AG04449 (cell line): ENCODE results near the gene PSORS1C2.

ENCODE experiments used
- CTCF ChIA-PET: fragments of 350-600 bp; formaldehyde crosslinking; extraction: SDS; loops from one replicate; lab custom pipeline; 2021; ENCODE audit warnings: antibody characterized with exemption; lab: Yijun Ruan, JAX
- POLR2A ChIA-PET: fragments of 400-600, 350-600 bp; formaldehyde crosslinking; extraction: SDS; loops from one replicate; lab custom pipeline; 2020; ENCODE audit warnings: antibody characterized with exemption, inconsistent platforms; lab: Yijun Ruan, JAX
- DNase-seq: peaks from one replicate; pipeline ENCODE4 v3.0.0-alpha.2; 2010; ENCODE audit warnings: low read depth, low spot score
- H3K4me3 ChIP-seq: 2 replicates; pipeline ENCODE4 v1.5.1; 2011; ENCODE audit warnings: low read depth, mild to moderate bottlenecking, control low read depth, low read length
- CTCF ChIP-seq: IDR thresholded peaks from one replicate; pipeline ENCODE4 v1.5.1; 2011; ENCODE audit warnings: mild to moderate bottlenecking, moderate library complexity, low read length, control low read depth, inconsistent platforms; ENCODE audit not compliant: insufficient read depth; ENCODE audit errors: missing control alignments

The PSORS1C2 gene

GRCh38 chr6:31103136-31103535, 35.7 kb downstream of the PSORS1C2 start:
- DNase-seq, result no peak
- ChIA-PET POLR2A (no interaction called here), CTCF (interaction anchor here (1.0 to 2.8 kb wide), 5 partner anchors 13 to 188 kb away, joined by 3 to 12 read pairs (median 4); no protein-coding TSS in a partner anchor)
- H3K4me3 ChIP-seq, result no peak overlapping the region
- no peak for TF ChIP-seq CTCF

GRCh38 chr6:31098449-31098938, 40.4 kb downstream of the PSORS1C2 start:
- no peak overlapping the region for H3K4me3 ChIP-seq
- ChIA-PET POLR2A (no interaction called here), CTCF (interaction anchor here (4.7 kb wide), 1 partner anchor 12 kb away, joined by 36 read pairs; no protein-coding TSS in a partner anchor)
- no peak for TF ChIP-seq CTCF
- DNase-seq, result no peak

GRCh38 chr6:31096656-31097055, 42.2 kb downstream of the PSORS1C2 start:
- no peak for TF ChIP-seq CTCF
- POLR2A ChIA-PET, result no interaction called here
- H3K4me3 ChIP-seq, result no peak overlapping the region
- no peak for DNase-seq
- CTCF ChIA-PET, result interaction anchor here (1.0 to 4.7 kb wide), 6 partner anchors 10 to 31 kb away, joined by 3 to 36 read pairs (median 6); no protein-coding TSS in a partner anchor

GRCh38 chr6:31096215-31096614, 42.7 kb downstream of the PSORS1C2 start:
- no peak overlapping the region for H3K4me3 ChIP-seq
- CTCF ChIA-PET, result interaction anchor here (1.0 to 4.7 kb wide), 6 partner anchors 9 to 31 kb away, joined by 3 to 36 read pairs (median 6); no protein-coding TSS in a partner anchor
- POLR2A ChIA-PET, result no interaction called here
- TF ChIP-seq CTCF, result no peak
- no peak for DNase-seq

- no peak overlapping the region for H3K4me3 ChIP-seq
- CTCF ChIA-PET, result interaction anchor here (1.2 to 38.8 kb wide), 6 partner anchors 10 to 562 kb away, joined by 4 to 1346 read pairs (median 5); partner anchors contain the start of genes GTF2H4, PSORS1C1 and VARS2
- POLR2A ChIA-PET, result no interaction called here
- DNase-seq, result no peak
- no peak for TF ChIP-seq CTCF
Observed at GRCh38 chr6:31094389-31094881, 44.4 kb downstream of the PSORS1C2 start.

GRCh38 chr6:31092769-31093505, 45.9 kb downstream of the PSORS1C2 start:
- ChIA-PET POLR2A (no interaction called here), CTCF (interaction anchor here (0.6 to 38.8 kb wide), 13 partner anchors 8 to 561 kb away, joined by 3 to 1346 read pairs (median 4); partner anchors contain the start of genes C6orf15, GTF2H4, PSORS1C1 and VARS2)
- TF ChIP-seq CTCF, result no peak
- no peak overlapping the region for H3K4me3 ChIP-seq
- DNase-seq, result no peak
